ENCODE measurements around the gene PCNX3. TPM values are rescaled to one million over a fixed set of nuclear protein-coding genes. Genes with fewer than 3 reads are reported as not detected.
"Not testable (repeated sequence)": the region's sequence is repeated elsewhere in the genome, so short reads cannot be mapped to it uniquely, and the experiment has no call there.

The PCNX3 gene
- total and polyA plus RNA-seq, 10 of the 15 experiments (the other 5 are each of a cell fraction or from before 2014, with no cell fraction given): 0.03 to 46.6 (median 8.4) TPM

GRCh38 chr11:65660038-65660437 is 44.5 kb downstream of the PCNX3 start:
- peaks cover 28% of the 10 kb centered on the region for H3K79me2 ChIP-seq (ENCODE audit: control insufficient read depth, insufficient read depth, low read length)
- BruUV-seq (replicated peaks): TSS peak; percentile 39
- peaks cover 30 to 39% of the 10 kb centered on the region in 2 experiments for H3K36me3 ChIP-seq (ENCODE audit: control insufficient read depth in 2 of 2, insufficient read depth in 2 of 2, low read length in 1 of 2)
- in situ Hi-C loops (cut with MboI) (no loop called here), intact Hi-C loops (cut with micrococcal nuclease; ENCODE audit: unreplicated experiment) (no loop called here)
- H3K9me3 ChIP-seq (replicated peaks; ENCODE audit: control insufficient read depth, insufficient read depth, low read length): no peaks in the 10 kb centered on the region
- FAIRE-seq (no peak), DNase-seq (ENCODE audit: low read depth, low spot score) (no peak), ATAC-seq (no peak)
- ChIA-PET POLR2A (interaction anchor here (1.3 to 1.9 kb wide), 3 partner anchors 8 to 21 kb away, joined by 3 to 4 read pairs (median 4); no protein-coding TSS in a partner anchor), SMC1A (ENCODE audit: uncharacterized antibody, unreplicated experiment) (no interaction called here), CTCF (no interaction called here), RAD21 (ENCODE audit: unreplicated experiment) (interaction anchor here (2.1 kb wide), 1 partner anchor 8 kb away, joined by 4 read pairs; no protein-coding TSS in a partner anchor)
- peaks cover 9% of the 10 kb centered on the region for H3K4me1 ChIP-seq (ENCODE audit: control insufficient read depth, insufficient read depth, low read length)
- TF ChIP-seq POLR2AphosphoS5 (IDR thresholded peaks at IDR 0.05; ENCODE audit: low read length) (peak; percentile 59), ASH2L (IDR thresholded peaks at IDR 0.05; ENCODE audit: borderline replicate concordance, low read depth) (no peak)
- no peak overlapping the region for H3K4me3 ChIP-seq
- 95% methylated on average over 9 of the region's 9 CpGs for WGBS (ENCODE audit: insufficient coverage, insufficient replicate concordance, low lambda C conversion rate, missing lambda C conversion rate)
- no peaks in the 10 kb centered on the region; the same call in none of the 2 replicates for H4K20me1 ChIP-seq (ENCODE audit: control insufficient read depth, insufficient read depth)
- H3K27ac ChIP-seq (ENCODE audit: control insufficient read depth, insufficient read depth): no peak overlapping the region
- no peak overlapping the region for H3K9ac ChIP-seq (ENCODE audit: control insufficient read depth, insufficient read depth, low read length)
- no peaks in the 10 kb centered on the region for H3K27me3 ChIP-seq (replicated peaks in 1 of 2; ENCODE audit: control insufficient read depth in 2 of 2, insufficient read depth in 2 of 2, low read length in 1 of 2)
- no peak overlapping the region for H2AFZ ChIP-seq (ENCODE audit: control insufficient read depth, low read depth, low read length)
- H3K4me2 ChIP-seq (ENCODE audit: control insufficient read depth, insufficient read depth): no peak overlapping the region

DNA sequence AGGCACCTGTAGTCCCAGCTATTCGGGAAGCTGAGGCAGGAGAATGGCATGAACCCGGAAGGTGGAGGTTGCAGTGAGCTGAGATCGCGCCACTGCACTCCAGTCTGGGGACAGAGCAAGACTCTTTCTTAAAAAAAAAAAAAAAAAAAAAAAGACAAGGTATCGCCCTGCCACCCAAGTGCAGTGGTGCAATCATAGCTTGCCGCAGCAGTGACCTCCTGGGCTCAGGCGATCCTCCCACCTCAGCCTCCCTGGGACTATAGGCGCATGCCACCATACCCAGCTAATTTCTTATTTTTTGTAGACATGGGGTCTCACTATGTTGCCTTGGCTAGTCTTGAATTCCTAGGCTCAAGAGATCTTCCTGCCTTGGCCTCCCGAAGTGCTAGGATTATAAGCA is 45.3 kb downstream of the PCNX3 start:
- intact Hi-C loops (cut with micrococcal nuclease; ENCODE audit: unreplicated experiment): not testable (repeated sequence)
- H3K4me2 ChIP-seq (ENCODE audit: control insufficient read depth, insufficient read depth): peak overlapping the region; percentile 92

More for the DNA sequence above, 45.3 kb downstream of the PCNX3 start:
- ATAC-seq; BruUV-seq (replicated peaks); in situ Hi-C loops (cut with MboI); H3K4me1 ChIP-seq (ENCODE audit: control insufficient read depth, insufficient read depth, low read length); H3K9me3 ChIP-seq (replicated peaks; ENCODE audit: control insufficient read depth, insufficient read depth, low read length); H3K27me3 ChIP-seq (replicated peaks in 1 of 2; ENCODE audit: control insufficient read depth in 2 of 2, insufficient read depth in 2 of 2, low read length in 1 of 2); H2AFZ ChIP-seq (ENCODE audit: control insufficient read depth, low read depth, low read length); H3K9ac ChIP-seq (ENCODE audit: control insufficient read depth, insufficient read depth, low read length); FAIRE-seq; CTCF ChIA-PET; H4K20me1 ChIP-seq (ENCODE audit: control insufficient read depth, insufficient read depth); H3K27ac ChIP-seq (ENCODE audit: control insufficient read depth, insufficient read depth); DNase-seq (ENCODE audit: low read depth, low spot score): not testable (repeated sequence)
- WGBS (ENCODE audit: insufficient coverage, insufficient replicate concordance, low lambda C conversion rate, missing lambda C conversion rate): 79% methylated on average over 6 of the region's 9 CpGs
- ChIA-PET POLR2A (interaction anchor here (0.6 to 1.3 kb wide), 5 partner anchors 8 to 1419 kb away, joined by 3 to 8 read pairs (median 4); no protein-coding TSS in a partner anchor), RAD21 (ENCODE audit: unreplicated experiment) (interaction anchor here (2.1 kb wide), 1 partner anchor 9 kb away, joined by 4 read pairs; no protein-coding TSS in a partner anchor), SMC1A (ENCODE audit: uncharacterized antibody, unreplicated experiment) (interaction anchor here (0.7 kb wide), 1 partner anchor 8 kb away, joined by 3 read pairs; no protein-coding TSS in a partner anchor)
- Histone ChIP-seq H3K79me2 (ENCODE audit: control insufficient read depth, insufficient read depth, low read length) (peaks cover 28% of the 10 kb centered on the region), H3K4me3 (peak overlapping the region; percentile 88; the same call in 1 of the 2 replicates), H3K36me3 (ENCODE audit: control insufficient read depth in 2 of 2, insufficient read depth in 2 of 2, low read length in 1 of 2) (peaks cover 26 to 32% of the 10 kb centered on the region in 2 experiments)
